OCI-LY1 (cell line): Measurements from ENCODE around the gene HOXC5.

Experiments
- H2AFZ ChIP-seq: fragments of 200-600 bp; sonication (generic), shearing (Covaris generic); 2 replicates; pipeline ENCODE4 v1.6.0; 2014; ENCODE audit warnings: antibody characterized with exemption, mild to moderate bottlenecking, low read length
- H3F3A ChIP-seq: fragments of 200-600 bp; sonication (generic), shearing (Covaris generic); 2 replicates; pipeline ENCODE4 v1.6.0; 2014; ENCODE audit warnings: mild to moderate bottlenecking, antibody characterized with exemption, low read length, moderate library complexity; ENCODE audit not compliant: insufficient read depth
- H3K27ac ChIP-seq: fragments of 200-600 bp; sonication (generic); 2 replicates; pipeline ENCODE4 v1.5.1; 2014; ENCODE audit warnings: low read length, mixed run types, mild to moderate bottlenecking, low read depth; ENCODE audit not compliant: poor library complexity, severe bottlenecking
- H3K27me3 ChIP-seq: fragments of 200-600 bp; sonication (generic); 2 replicates; pipeline ENCODE4 v1.6.0; 2014; ENCODE audit warnings: antibody characterized with exemption, mild to moderate bottlenecking, low read length, moderate library complexity; ENCODE audit not compliant: insufficient read depth
- H3K36me3 ChIP-seq: fragments of 200-600 bp; sonication (generic); 2 replicates; pipeline ENCODE4 v1.6.1; 2014; ENCODE audit warnings: mild to moderate bottlenecking, antibody characterized with exemption, low read length, moderate library complexity, mixed read lengths; ENCODE audit not compliant: insufficient read depth
- H3K4me1 ChIP-seq: fragments of 200-600 bp; sonication (generic); 2 replicates; pipeline ENCODE4 v1.5.1; 2014; ENCODE audit warnings: mild to moderate bottlenecking, low read length, moderate library complexity; ENCODE audit not compliant: insufficient read depth, severe bottlenecking
- H3K4me2 ChIP-seq: fragments of 200-600 bp; sonication (generic), shearing (Covaris generic); 2 replicates; pipeline ENCODE4 v1.6.1; 2014; ENCODE audit warnings: low read length
- H3K4me3 ChIP-seq: fragments of 200-600 bp; sonication (generic); 2 replicates; pipeline ENCODE4 v1.5.1; 2014; ENCODE audit warnings: low read length, low read depth, mild to moderate bottlenecking, mixed read lengths; ENCODE audit not compliant: poor library complexity, severe bottlenecking
- H3K79me2 ChIP-seq: fragments of 200-600 bp; shearing (Covaris generic); 2 replicates; pipeline ENCODE4 v1.6.1; 2016; ENCODE audit warnings: mixed run types, low read length, mixed read lengths; ENCODE audit not compliant: insufficient read depth
- H3K9ac ChIP-seq: fragments of 200-600 bp; sonication (generic), shearing (Covaris generic); 2 replicates; pipeline ENCODE4 v1.6.1; 2014; ENCODE audit warnings: mild to moderate bottlenecking, low read length, mixed read lengths
- H3K9me2 ChIP-seq: fragments of 200-600 bp; sonication (generic), shearing (Covaris generic); 2 replicates; pipeline ENCODE4 v1.6.1; 2014; ENCODE audit warnings: low read depth, mild to moderate bottlenecking, low read length, mixed read lengths
- H3K9me3 ChIP-seq: fragments of 200-600 bp; shearing (Covaris generic); 2 replicates; pipeline ENCODE4 v1.6.1; 2014; ENCODE audit warnings: low read length, mixed read lengths
- H4K20me1 ChIP-seq: fragments of 200-600 bp; sonication (generic), shearing (Covaris generic); 2 replicates; pipeline ENCODE4 v1.6.0; 2016; ENCODE audit warnings: mild to moderate bottlenecking, low read length; ENCODE audit not compliant: insufficient read depth
- CTCF ChIP-seq: fragments of 200-600 bp; sonication (generic), shearing (Covaris generic); IDR thresholded peaks from 2 replicates; pipeline ENCODE4 v1.5.1; 2017; ENCODE audit warnings: mild to moderate bottlenecking, antibody characterized with exemption, low read length, moderate library complexity, mixed read lengths
- EZH2 ChIP-seq: fragments of 200-600 bp; sonication (generic), shearing (Covaris generic); IDR thresholded peaks from 2 replicates; pipeline ENCODE4 v1.8.0; 2017; ENCODE audit warnings: borderline replicate concordance, mixed run types, mild to moderate bottlenecking, antibody characterized with exemption, low read length, moderate library complexity, mixed read lengths

The HOXC5 gene

GRCh38 chr12:54039417-54040147 is 6.7 kb downstream of the HOXC5 start:
- Histone ChIP-seq H3K9me2 (no peaks in the 10 kb centered on the region), H3K4me1 (peaks cover 7% of the 10 kb centered on the region), H3K9me3 (no peaks in the 10 kb centered on the region), H3K27ac (no peak overlapping the region), H3K9ac (no peak overlapping the region), H4K20me1 (no peaks in the 10 kb centered on the region), H3K4me2 (no peak overlapping the region), H3K36me3 (no peaks in the 10 kb centered on the region), H3K4me3 (no peak overlapping the region), H3K79me2 (no peaks in the 10 kb centered on the region), H3K27me3 (no peaks in the 10 kb centered on the region; the same call in 1 of the 2 replicates), H3F3A (no peaks in the 10 kb centered on the region), H2AFZ (no peak overlapping the region)
- TF ChIP-seq EZH2 (no peak), CTCF (no peak)

GRCh38 chr12:54040148-54040494 is 7.3 kb downstream of the HOXC5 start:
- Histone ChIP-seq H4K20me1 (no peaks in the 10 kb centered on the region), H3K9me2 (no peaks in the 10 kb centered on the region), H2AFZ (no peak overlapping the region), H3K9me3 (no peaks in the 10 kb centered on the region), H3K9ac (no peak overlapping the region), H3K4me1 (peaks cover 7% of the 10 kb centered on the region), H3F3A (no peaks in the 10 kb centered on the region), H3K27me3 (no peaks in the 10 kb centered on the region; the same call in 1 of the 2 replicates), H3K4me3 (no peak overlapping the region), H3K79me2 (no peaks in the 10 kb centered on the region), H3K36me3 (no peaks in the 10 kb centered on the region), H3K27ac (no peak overlapping the region), H3K4me2 (peak overlapping the region; percentile 30; the same call in 1 of the 2 replicates)
- no peak for TF ChIP-seq EZH2
- no peak for TF ChIP-seq CTCF

- Histone ChIP-seq H3K9me3 (no peaks in the 10 kb centered on the region), H2AFZ (no peak overlapping the region), H4K20me1 (no peaks in the 10 kb centered on the region), H3K36me3 (no peaks in the 10 kb centered on the region), H3K27ac (no peak overlapping the region), H3K4me2 (no peak overlapping the region), H3K9me2 (no peaks in the 10 kb centered on the region), H3K4me1 (peaks cover 7% of the 10 kb centered on the region), H3K9ac (no peak overlapping the region), H3F3A (no peaks in the 10 kb centered on the region), H3K27me3 (no peaks in the 10 kb centered on the region; the same call in 1 of the 2 replicates), H3K79me2 (no peaks in the 10 kb centered on the region), H3K4me3 (no peak overlapping the region)
- no peak for TF ChIP-seq EZH2
- no peak for TF ChIP-seq CTCF
These were observed 7.8 kb downstream of the HOXC5 start for GRCh38 chr12:54040648-54041047.
